Kidney (tissue), 14 donors: Measurements from ENCODE around the gene DERL3. TPM values are rescaled to one million over a fixed set of nuclear protein-coding genes. Genes with fewer than 3 reads are reported as not detected.

ENCODE experiments used
- DNase-seq, 5 donors: peaks; one replicate each; pipeline ENCODE4 v3.0.0-alpha.2; 2013 to 2020
- FAIRE-seq: peaks from 2 replicates; lab custom pipeline; 2012; peaks lifted over from hg19 to GRCh38; lab: Jason Lieb, UNC
- H3K27ac ChIP-seq, 2 donors: one replicate each; pipeline ENCODE4 v1.7.0; 2013; ENCODE audit warnings: low read depth in 2 of 2, low read length in 2 of 2, inconsistent platforms in 1 of 2
- H3K27me3 ChIP-seq: one replicate; pipeline ENCODE4 v1.7.1; 2013; ENCODE audit warnings: low read length, inconsistent platforms; ENCODE audit not compliant: control insufficient read depth, insufficient read depth
- H3K36me3 ChIP-seq, 3 donors: one replicate each; pipeline versions ENCODE4 v1.7.0 to v1.7.1; 2013; ENCODE audit warnings: low read length in 3 of 3, control low read depth in 1 of 3, inconsistent platforms in 1 of 3; ENCODE audit not compliant: insufficient read depth in 3 of 3, control insufficient read depth in 2 of 3
- H3K4me1 ChIP-seq, 3 donors: one replicate each; pipeline versions ENCODE4 v1.7.0 to v1.7.1; 2013; ENCODE audit warnings: low read length in 3 of 3, inconsistent platforms in 1 of 3, low read depth in 1 of 3; ENCODE audit not compliant: control insufficient read depth in 2 of 3, insufficient read depth in 2 of 3
- H3K4me3 ChIP-seq, 3 donors: one replicate each; pipeline versions ENCODE4 v1.7.0 to v1.8.1; 2013; ENCODE audit warnings: low read length in 3 of 3, control low read depth in 1 of 3, inconsistent platforms in 1 of 3
- H3K9ac ChIP-seq, 3 donors: one replicate each; pipeline versions ENCODE4 v1.7.0 to v1.7.1; 2013; ENCODE audit warnings: low read length in 3 of 3, control low read depth in 1 of 3, inconsistent platforms in 1 of 3
- H3K9me3 ChIP-seq, 3 donors: one replicate each; pipeline versions ENCODE4 v1.7.0 to v1.7.1; 2013; ENCODE audit warnings: low read length in 3 of 3, control low read depth in 1 of 3, inconsistent platforms in 1 of 3; ENCODE audit not compliant: control insufficient read depth in 2 of 3, insufficient read depth in 1 of 3
- intact Hi-C: fragments of 100-400 bp; cut with DNase I; formaldehyde crosslinking; loops from one replicate; pipeline ENCODE4 v1.11.1; 2022
- polyA plus RNA-seq: library from polyadenylated mRNA; stranded (reverse); fragments of 350-450 nt; fragmentation: Illumina TruSeq; extraction: RNeasy Lipid Tissue Mini Kit (QIAGEN cat#74804); gene quantifications from one replicate; pipeline ENCODE4 v1.2.3, GENCODE V29; 2014; ENCODE audit warnings: low read depth, low replicate concordance; ENCODE audit not compliant: insufficient read depth
- total RNA-seq: library from RNA; stranded (reverse); fragmentation: NEBNext Ultra II Directional; extraction: Animal tissue kit (Norgen Biotek cat#: 25700); gene quantifications from one replicate; pipeline ENCODE4 v1.2.1, GENCODE V29; 2021
- TF ChIP-seq, protein P1 (sequence below): IDR thresholded peaks from 3 replicates; pipeline ENCODE4 v1.5.1; 2012; ENCODE audit warnings: mild to moderate bottlenecking, moderate library complexity, borderline replicate concordance; ENCODE audit not compliant: insufficient read depth; ENCODE audit errors: extremely low read depth
- donor health status: control.
- donor health status: control.
- donor health status: control.
- donor health status: control.
- donor health status: control.
- donor health status: DM: yes; HTN: yes; CAD: no.
- donor health status: Normal renal cell carcinoma (clear cell type).

The DERL3 gene
- total and polyA plus RNA-seq, 2 donors from 2014 or later, result 3.1 to 24.7 TPM

DNA sequence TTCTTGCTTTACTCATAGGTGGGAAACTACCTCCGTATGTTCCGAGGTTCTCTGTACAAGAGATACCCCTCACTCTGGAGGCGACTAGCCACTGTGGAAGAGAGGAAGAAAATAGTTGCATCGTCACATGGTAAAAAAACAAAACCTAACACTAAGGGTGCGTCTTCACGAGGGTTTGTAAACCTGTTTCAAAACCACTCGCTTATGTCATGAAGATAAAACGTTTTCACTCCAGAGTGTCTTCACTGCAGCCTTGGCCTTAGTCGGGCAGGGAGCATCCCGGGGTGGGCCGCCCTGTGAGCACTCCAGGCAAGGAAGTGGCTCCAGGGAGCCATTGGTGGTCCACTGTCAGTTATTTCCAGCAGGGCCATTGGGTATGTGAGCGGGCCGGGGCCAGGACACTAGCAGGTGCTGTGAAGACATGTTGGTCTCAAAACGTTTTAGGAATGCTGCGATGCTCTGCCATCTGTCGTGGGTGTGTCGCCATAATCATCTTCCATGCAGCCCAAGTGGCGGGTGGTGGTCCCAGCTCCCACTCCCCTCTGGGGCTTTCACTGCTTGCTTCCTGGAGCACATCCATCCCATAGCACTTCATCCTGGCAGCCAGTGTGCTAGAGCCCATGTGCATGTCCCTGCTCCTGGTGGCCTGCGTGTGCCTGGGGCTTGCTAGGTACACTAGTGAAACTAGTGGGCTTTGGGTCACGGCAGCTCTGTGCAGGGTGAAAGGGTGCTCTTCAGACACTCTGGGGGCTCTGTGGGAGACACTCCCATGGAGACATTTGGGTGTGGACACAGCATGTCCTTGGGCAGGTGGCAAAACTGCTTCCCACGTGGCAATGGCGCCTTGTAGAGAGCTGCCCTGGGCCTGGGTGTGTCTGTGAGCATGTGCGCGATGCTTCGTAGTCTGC is 46.8 kb downstream of the DERL3 start:
- intact Hi-C loops, result no loop called here
- TF ChIP-seq, protein P1, sequence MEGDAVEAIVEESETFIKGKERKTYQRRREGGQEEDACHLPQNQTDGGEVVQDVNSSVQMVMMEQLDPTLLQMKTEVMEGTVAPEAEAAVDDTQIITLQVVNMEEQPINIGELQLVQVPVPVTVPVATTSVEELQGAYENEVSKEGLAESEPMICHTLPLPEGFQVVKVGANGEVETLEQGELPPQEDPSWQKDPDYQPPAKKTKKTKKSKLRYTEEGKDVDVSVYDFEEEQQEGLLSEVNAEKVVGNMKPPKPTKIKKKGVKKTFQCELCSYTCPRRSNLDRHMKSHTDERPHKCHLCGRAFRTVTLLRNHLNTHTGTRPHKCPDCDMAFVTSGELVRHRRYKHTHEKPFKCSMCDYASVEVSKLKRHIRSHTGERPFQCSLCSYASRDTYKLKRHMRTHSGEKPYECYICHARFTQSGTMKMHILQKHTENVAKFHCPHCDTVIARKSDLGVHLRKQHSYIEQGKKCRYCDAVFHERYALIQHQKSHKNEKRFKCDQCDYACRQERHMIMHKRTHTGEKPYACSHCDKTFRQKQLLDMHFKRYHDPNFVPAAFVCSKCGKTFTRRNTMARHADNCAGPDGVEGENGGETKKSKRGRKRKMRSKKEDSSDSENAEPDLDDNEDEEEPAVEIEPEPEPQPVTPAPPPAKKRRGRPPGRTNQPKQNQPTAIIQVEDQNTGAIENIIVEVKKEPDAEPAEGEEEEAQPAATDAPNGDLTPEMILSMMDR, result no peak
- Histone ChIP-seq H3K4me1 (peaks cover 0 to 12% (median 5%) of the 10 kb centered on the region in 3 donors), H3K36me3 (peaks cover 0 to 15% (median 11%) of the 10 kb centered on the region in 3 donors), H3K27me3 (no peaks in the 10 kb centered on the region), H3K27ac (no peak overlapping the region), H3K9me3 (no peaks in the 10 kb centered on the region), H3K4me3 (no peak overlapping the region), H3K9ac (no peak overlapping the region)
- peak in 1 of 5 donors; percentile 58 for DNase-seq
- no peak for FAIRE-seq

DNA sequence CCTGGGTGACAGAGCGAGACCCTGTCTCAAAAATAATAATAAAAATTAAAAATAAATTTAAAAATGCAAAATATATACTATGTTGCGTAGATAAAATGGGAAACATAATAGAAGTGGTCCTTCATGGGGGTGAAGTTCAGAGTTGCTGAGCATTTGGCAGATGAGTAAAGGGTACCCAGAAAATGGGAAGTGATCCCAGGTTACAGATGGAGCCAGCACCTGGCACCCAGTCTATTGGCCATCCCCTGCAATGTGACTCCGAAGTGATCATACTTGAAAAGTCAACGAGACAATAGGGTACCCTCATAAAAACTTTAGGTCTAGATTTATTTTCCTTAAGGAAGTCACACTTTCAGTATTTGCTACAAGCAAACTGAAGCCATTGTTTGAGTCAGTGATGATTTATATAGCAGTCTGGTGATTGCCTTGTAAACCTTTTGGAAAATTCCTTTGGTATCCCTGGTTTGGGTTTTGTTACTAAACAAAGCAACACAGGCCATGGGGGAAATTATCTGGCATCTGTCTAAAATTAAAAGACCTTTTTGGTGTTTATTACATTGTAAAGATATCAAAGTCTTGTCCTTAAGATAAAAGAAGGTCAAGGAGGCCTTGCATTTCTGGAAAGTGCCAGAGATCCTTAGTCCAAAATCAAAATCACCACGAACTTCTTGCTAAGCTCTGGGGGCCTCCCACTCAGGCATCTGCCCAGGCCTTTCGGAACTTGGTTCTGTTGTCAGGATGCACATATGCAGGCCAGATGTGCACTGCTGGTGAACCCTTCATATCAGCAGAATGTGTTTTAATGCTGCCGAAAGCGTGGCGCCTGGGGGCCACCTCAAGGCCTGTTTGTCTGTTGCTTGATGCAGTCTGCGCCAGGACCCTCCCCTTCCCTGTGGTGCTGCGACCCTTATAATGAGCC is 47.7 kb downstream of the DERL3 start:
- no peak overlapping the region for H3K4me3 ChIP-seq
- FAIRE-seq, result no peak
- intact Hi-C loops, result no loop called here
- no peak overlapping the region for H3K27ac ChIP-seq
- TF ChIP-seq, protein P1, result no peak
- peaks cover 0 to 9% (median 5%) of the 10 kb centered on the region in 3 donors for H3K36me3 ChIP-seq
- no peaks in the 10 kb centered on the region for H3K9me3 ChIP-seq
- no peaks in the 10 kb centered on the region for H3K27me3 ChIP-seq
- peaks cover 0 to 18% (median 10%) of the 10 kb centered on the region in 3 donors for H3K4me1 ChIP-seq
- no peak overlapping the region for H3K9ac ChIP-seq
- DNase-seq, result peak in 2 of 5 donors; percentile 41 to 71

DNA sequence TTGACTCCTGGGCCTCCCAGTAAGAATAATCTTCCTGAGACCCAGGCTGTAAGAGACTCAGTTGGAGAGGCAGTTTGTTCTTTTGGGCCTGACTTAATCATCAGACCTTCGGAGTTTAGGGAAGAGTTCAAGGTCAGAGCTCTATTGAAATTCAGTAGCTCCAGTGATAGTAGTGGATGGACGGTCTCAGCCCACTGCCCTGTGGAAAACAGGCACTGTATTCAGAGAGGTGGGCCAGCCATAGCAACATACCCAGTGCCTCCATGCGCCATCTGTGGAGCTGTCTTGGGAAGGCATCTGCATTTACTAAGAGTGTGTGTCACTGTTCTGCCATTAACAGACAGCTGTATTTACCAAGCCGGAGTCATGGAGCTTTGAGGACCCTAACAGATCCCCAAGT is 49.2 kb downstream of the DERL3 start:
- TF ChIP-seq, protein P1, result no peak
- Histone ChIP-seq H3K9ac (no peak overlapping the region), H3K9me3 (no peaks in the 10 kb centered on the region), H3K36me3 (peaks cover 0 to 8% (median 4%) of the 10 kb centered on the region in 3 donors), H3K4me1 (peaks cover 0 to 19% (median 10%) of the 10 kb centered on the region in 3 donors), H3K27ac (no peak overlapping the region), H3K4me3 (no peak overlapping the region), H3K27me3 (no peaks in the 10 kb centered on the region)
- intact Hi-C loops, result no loop called here
- peak in 2 of 5 donors; percentile 13 to 36 for DNase-seq
- no peak for FAIRE-seq
